ENCODE data around the gene MYO18B.

MYO18B gene

GRCh38 chr22:25774575-25775026, 32.6 kb downstream of the MYO18B start:
- DNase-seq (ENCODE audit: low read depth in 2 of 2), result no peak

DNA sequence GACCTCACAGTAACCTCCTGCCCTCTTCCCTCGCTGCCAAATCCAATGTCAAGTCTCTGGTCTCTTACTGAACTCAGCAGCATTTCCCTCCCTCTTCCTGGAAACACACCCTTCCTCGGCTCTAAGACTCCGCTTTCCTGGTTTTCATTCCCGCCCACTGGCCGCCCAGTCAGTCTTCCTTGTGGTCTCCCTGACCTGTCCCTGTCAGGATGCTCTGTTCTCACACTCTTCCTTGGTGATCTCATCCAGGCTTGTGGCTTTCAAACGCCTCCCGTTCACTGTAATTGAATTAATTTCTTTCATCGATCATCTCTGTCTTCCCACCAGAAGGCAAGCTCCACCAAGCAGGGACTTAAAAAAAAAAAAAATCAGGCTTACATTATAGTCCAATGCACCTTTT, 33.5 kb downstream of the MYO18B start:
- no peak for DNase-seq (ENCODE audit: low read depth in 2 of 2)

GRCh38 chr22:25777411-25777810, 35.4 kb downstream of the MYO18B start:
- no peak for DNase-seq (ENCODE audit: low read depth in 2 of 2)

- DNase-seq (ENCODE audit: low read depth in 2 of 2), result no peak
These were observed 35.9 kb downstream of the MYO18B start for GRCh38 chr22:25777870-25778269.

GRCh38 chr22:25779426-25779825, 37.4 kb downstream of the MYO18B start:
- DNase-seq (ENCODE audit: low read depth in 2 of 2), result no peak

- DNase-seq (ENCODE audit: low read depth in 2 of 2), result no peak
These were observed 37.9 kb downstream of the MYO18B start for GRCh38 chr22:25779890-25780289.

DNA sequence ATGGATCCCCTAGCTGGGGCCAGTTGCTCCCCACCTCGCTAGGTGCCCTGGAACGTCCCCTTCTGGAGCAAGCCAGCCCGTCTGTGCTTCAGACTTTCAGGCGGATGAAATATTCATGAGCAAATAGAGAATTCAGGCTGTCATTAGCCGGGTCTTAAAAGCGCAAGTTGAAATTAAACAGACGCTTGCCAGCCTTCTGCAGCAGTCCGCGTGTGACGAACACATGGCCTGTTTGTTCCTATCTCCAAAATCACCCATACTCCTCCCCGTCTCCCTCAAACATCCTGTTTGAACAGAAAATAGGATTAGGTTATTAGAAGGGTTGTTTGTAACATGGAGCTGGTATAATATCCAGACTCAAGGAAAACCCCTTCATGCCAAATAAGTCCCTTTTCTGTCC, 38.7 kb downstream of the MYO18B start:
- no peak for DNase-seq (ENCODE audit: low read depth in 2 of 2)

GRCh38 chr22:25781801-25782200, 39.8 kb downstream of the MYO18B start:
- DNase-seq (ENCODE audit: low read depth in 2 of 2), result no peak

DNA sequence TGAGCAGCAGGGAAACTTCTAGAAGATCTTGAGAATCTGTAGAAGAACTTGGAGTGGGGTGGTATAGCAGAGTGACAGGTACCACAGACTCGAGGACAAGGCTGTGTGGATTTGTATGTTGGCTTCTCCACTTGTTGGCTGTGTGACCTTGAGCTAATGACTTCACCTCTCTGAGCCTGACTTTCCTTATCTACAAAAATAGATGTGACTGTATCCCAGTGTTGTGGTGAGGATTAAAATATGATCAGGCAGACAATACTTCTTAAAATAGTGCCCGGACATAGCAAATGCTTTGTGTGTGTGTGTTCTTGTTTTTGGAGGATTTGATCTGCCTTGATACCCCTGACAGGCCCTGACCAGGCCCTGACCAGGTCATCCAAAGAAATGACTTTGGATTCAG, 40.8 kb downstream of the MYO18B start:
- no peak for DNase-seq (ENCODE audit: low read depth in 2 of 2)

- no peak for DNase-seq (ENCODE audit: low read depth in 2 of 2)
These were observed 41.9 kb downstream of the MYO18B start for GRCh38 chr22:25783856-25784255.

- no peak for DNase-seq (ENCODE audit: low read depth in 2 of 2)
These were observed 44.2 kb downstream of the MYO18B start for GRCh38 chr22:25786165-25786564.

GRCh38 chr22:25791556-25791955, 49.6 kb downstream of the MYO18B start:
- DNase-seq (ENCODE audit: low read depth in 2 of 2), result no peak

DNA sequence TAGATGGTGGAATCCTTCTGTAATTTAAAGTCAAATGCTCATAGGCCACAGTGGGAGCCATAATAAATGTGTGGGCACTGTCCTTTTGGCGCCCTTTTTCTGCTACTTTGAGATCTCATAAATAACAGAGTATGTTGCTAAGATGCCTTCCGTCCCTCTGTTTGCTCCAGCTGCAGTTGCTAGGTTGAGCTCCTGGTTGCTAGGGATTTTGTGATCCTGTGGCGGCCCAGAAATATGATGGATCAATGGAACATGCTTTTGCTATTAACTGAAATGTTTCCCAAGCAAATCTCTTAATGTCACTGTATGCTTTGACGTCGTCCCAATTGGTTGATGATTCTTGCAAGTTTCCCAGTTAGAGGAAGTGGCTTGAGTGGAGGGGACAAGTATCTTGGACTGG, 53.5 kb downstream of the MYO18B start:
- DNase-seq (ENCODE audit: low read depth in 2 of 2), result no peak

GRCh38 chr22:25797498-25798290, 55.7 kb downstream of the MYO18B start:
- no peak for DNase-seq (ENCODE audit: low read depth in 2 of 2)

- no peak for DNase-seq (ENCODE audit: low read depth in 2 of 2)
These were observed 58.8 kb downstream of the MYO18B start for GRCh38 chr22:25800766-25801165.

- no peak for DNase-seq (ENCODE audit: low read depth in 2 of 2)
These were observed 60.0 kb downstream of the MYO18B start for GRCh38 chr22:25802018-25802417.

DNA sequence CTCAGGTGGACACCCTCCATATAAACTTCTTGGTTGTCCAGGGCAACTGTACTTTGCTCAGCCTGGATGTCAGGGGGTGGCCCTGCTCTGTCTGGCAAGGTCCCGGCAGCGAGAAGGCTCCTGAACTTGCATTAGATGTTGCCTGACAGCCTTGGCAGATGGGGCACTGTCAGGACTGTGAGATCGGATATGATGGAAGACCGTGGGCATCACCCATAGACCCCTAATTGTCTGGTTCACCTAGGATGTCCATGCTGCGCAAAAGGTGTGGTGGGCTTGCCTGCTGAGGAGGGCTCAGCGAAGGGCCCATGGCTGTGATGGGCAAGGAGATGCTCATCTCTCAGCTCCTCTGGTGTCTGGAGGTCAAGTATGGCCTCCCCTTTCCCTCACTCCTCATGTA, 62.7 kb downstream of the MYO18B start:
- no peak for DNase-seq (ENCODE audit: low read depth in 2 of 2)

GRCh38 chr22:25806579-25806978, 64.6 kb downstream of the MYO18B start:
- DNase-seq (ENCODE audit: low read depth in 2 of 2), result no peak

DNA sequence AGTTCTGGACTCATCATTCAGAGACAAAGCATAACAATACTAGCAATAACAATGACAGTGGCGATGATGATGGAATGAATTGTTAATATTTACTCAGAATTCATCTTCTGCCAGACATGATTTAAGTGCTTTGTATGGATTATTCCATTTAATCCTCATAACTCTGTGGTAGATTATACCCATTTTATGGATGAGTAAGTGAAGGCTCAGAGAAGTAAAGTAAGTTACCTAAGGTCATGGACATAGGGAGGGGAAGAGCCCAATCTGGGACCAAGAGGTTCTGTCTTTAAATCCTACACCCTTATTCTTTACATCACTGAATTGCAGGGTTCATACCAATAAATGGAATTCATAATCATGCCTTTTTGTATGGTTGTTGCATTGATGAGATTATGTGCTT, 72.7 kb downstream of the MYO18B start:
- DNase-seq (ENCODE audit: low read depth in 2 of 2), result no peak

- DNase-seq (ENCODE audit: low read depth in 2 of 2), result no peak
These were observed 73.6 kb downstream of the MYO18B start for GRCh38 chr22:25815561-25815960.

- DNase-seq (ENCODE audit: low read depth in 2 of 2), result no peak
These were observed 74.6 kb downstream of the MYO18B start for GRCh38 chr22:25816522-25817059.

DNA sequence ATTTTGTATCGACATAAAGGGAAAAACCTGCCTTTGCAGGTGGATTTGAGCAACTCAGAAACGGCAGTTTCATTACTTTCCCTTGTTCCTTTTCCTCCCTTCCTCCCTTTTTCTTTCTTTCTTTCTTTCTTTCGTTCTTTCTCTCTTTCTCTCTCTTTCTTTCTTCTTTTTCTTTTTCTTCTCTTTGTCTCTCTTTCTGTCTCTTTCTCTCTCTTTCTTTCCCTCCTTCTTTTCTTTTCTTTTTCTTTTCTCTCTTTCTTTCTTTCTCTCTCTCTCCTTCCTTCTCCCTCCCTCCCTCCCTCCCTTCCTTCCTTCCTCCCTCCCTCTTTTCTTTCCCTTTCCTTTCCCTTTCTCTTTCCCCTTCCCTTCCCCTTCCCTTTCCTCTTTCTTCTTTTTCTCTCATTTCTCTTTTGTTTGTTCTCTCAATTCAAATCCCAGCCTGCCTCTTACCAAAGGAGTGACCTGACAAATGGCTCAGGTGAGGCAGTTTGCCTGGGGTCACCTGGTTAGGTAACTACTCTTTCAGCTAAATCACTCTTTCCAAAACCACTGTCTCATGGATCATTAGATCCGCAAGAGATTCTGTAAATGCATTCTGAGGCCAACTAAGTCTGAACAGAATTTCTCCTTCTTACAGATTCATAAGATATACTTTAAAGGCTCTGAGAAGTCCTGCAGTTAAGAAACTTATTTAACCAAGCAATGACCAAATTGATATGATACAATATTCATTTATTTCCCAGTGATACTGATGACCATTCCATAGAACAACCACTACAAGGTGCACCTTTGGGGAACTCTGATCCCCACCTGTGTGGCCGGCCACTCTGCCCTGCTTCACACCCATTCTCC, 75.3 kb downstream of the MYO18B start:
- no peak for DNase-seq (ENCODE audit: low read depth in 2 of 2)

GRCh38 chr22:25818541-25818940, 76.6 kb downstream of the MYO18B start:
- no peak for DNase-seq (ENCODE audit: low read depth in 2 of 2)
